Activated CD4-positive, CD25-positive, alpha-beta regulatory T cell (primary cell): Measurements from ENCODE around the gene C6orf136.

ENCODE experiments used
- DNase-seq, 4 experiments: peaks; one replicate each; lab custom pipeline; 2025; lab: John Stamatoyannopoulos, UW

C6orf136 gene

GRCh38 chr6:30615219-30615957 lies 31.5 kb upstream of the C6orf136 start:
- no peak for DNase-seq

DNA sequence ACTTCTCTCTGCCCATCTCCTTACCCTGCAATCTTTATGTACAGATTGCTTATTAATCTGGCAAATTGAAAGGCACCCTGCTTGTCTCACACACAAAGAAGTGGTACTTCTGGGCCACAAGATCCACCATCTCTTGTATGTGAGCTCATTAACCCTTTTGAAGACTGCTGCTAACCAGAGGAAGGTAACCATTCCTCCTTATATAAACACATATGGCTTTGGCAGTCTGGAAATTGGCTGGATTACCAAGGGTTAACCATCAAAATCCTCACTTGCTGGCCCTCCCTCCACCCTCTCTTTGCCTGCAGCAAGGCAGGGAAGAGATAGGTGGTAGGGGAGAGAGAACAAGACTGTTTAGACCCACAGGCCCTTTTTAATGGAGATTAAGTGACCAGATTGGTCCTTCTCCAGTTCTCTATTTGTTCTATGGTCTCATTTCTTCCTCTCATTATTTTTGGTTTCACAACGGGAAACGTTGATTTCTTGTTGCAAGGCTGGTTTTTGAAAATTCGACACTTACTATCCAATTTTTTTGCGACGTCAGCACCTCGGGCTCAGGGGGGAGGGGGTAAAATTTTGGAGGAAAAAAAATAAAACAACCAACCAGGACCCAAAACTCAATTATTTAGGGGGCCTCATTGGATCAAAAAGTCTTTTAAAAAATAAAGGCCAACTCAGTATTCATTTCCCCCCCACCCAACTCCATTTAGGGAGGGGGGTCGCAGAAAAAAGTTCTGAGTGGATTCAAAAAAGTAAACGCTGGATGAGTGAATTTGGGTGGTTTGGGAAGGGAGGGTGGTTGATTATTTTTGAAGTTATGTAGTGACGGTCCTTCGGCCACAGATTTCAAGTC lies 30.7 kb upstream of the C6orf136 start:
- peak in 1 of 4 experiments; percentile 10 for DNase-seq

- peak; percentile 94 to 97 (median 96) for DNase-seq
Measured at GRCh38 chr6:30616811-30617564, 29.9 kb upstream of the C6orf136 start, which contains the start of gene PPP1R10. TSS of gene PPP1R10 (minus strand) at chr6:30617243. CDS start at chr6:30609944, 7,299 bp downstream.

DNA sequence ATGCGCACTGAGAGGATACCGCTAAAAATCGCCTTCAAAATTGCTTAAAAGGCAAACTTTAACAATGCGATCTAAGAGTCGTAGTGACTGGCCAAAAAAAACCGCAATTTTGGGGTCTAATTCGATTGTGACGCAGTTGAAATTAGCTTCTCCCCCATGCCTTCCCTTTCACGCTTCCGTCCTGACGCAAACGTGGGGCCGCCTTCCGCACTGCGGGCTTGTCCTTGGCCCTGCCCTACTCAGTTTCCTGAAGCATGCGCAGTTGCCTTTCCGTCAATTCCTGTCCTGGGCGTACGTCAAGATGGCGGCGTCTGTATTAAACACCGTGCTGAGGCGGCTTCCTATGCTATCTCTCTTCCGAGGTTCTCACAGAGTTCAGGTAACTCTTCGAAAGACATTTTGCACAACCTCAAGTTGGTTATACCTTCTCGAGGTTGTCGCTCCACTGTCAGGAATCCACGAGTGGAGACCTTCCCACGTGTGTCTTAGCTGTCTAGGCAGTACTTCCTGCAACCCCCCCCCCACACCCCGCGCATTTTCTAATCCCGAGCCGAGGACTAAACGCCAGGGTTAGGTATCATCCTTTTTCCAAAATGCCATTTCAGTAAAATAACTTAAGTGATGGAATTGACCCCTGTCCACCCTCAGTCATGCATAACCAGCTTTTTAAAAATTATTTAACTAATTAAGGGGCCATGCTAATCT lies 29.2 kb upstream of the C6orf136 start, which contains the start of gene MRPS18B:
Gene MRPS18B (plus strand): TSS at position 276 of the 705 bp plus-strand sequence. CDS start 26 bp downstream, at position 302.
- peak; percentile 90 to 95 (median 92) for DNase-seq

- DNase-seq = no peak
Measured at GRCh38 chr6:30618270-30618797, 28.6 kb upstream of the C6orf136 start.

DNA sequence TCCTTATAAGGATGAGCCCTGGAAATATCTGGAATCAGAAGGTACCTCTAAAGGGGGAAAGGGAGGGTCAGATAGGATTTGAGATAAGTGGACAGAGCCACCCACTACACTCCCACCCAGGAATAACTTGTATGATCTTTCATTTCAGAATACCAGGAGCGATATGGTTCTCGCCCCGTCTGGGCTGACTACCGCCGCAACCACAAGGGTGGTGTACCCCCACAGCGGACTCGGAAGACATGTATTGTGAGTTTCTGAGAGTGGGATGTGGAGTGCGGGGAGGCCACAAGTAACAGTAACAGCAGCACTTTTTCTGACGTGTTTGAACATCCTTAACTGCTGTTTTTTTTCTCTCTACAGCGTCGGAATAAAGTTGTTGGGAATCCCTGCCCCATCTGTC lies 27.4 kb upstream of the C6orf136 start:
- no peak for DNase-seq

- DNase-seq = no peak
Measured at GRCh38 chr6:30625511-30625910, 21.4 kb upstream of the C6orf136 start.

GRCh38 chr6:30626484-30627366 lies 20.2 kb upstream of the C6orf136 start, which contains the start of gene ATAT1:
TSS of gene ATAT1 (plus strand) at chr6:30626874.
- peak; percentile 72 to 82 (median 75) for DNase-seq

DNA sequence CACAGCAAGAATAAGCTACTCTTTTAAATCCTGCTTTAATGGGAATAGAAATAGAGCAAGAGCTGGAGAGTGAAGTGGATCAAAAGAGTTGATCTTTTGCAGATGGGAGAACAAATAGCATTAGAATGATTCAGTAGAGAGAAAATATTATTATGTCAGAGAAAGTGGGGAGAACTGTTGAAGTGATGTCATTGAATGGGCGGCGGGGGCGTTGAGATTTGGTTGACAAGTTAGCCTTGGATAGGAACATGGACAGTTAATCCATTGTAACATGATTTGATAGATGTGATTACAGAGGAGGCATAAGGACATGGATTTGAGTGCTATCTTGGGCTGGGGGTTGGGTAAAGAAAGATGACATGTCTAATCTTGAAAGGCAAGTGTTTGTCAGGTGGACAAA lies 11.1 kb upstream of the C6orf136 start:
- DNase-seq = no peak

DNA sequence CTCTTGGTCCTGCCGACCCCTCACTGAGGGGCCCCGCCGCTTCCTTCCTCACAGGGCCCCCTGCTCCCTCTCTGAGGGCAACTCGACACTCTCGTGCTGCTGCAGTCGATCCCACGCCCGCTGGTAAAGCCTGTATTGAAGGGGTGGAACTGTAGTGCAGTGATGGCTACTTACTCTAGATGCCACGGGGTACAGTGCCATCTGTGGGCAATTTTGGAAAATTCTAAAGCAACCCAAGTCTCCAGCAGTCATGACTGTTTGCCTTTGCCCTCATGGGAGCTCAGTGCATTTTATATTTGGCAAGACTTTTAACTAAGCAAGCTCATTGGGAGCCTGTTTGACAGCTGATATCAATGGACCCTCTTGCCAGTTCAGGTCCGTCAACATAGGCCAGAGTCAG lies 6.5 kb upstream of the C6orf136 start:
- no peak for DNase-seq

GRCh38 chr6:30641048-30641447 lies 5.9 kb upstream of the C6orf136 start:
- no peak for DNase-seq

DNA sequence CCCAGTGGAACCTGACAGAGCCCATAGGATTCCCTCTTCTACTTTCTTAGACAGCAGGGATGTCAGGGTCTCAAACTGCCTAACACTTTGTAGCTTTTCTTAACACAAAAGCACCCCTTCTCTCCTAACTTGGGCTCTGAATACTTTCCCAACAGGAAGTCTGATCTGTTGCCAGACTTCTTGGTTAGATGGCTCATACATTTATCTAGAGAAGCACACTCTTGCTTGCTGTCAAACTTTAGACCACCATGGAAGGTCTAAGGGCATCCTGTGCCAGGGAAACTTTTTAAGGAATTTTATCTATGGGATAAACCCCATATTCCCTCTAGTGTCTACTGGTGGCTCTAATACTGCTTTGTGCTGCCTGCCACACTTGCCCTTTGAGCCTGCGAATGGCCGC lies 3.3 kb upstream of the C6orf136 start:
- DNase-seq = no peak

- no peak for DNase-seq
Measured at GRCh38 chr6:30644769-30645168, 2.2 kb upstream of the C6orf136 start.

GRCh38 chr6:30645989-30646388 lies 944 bp upstream of the C6orf136 start:
- DNase-seq = no peak

DNA sequence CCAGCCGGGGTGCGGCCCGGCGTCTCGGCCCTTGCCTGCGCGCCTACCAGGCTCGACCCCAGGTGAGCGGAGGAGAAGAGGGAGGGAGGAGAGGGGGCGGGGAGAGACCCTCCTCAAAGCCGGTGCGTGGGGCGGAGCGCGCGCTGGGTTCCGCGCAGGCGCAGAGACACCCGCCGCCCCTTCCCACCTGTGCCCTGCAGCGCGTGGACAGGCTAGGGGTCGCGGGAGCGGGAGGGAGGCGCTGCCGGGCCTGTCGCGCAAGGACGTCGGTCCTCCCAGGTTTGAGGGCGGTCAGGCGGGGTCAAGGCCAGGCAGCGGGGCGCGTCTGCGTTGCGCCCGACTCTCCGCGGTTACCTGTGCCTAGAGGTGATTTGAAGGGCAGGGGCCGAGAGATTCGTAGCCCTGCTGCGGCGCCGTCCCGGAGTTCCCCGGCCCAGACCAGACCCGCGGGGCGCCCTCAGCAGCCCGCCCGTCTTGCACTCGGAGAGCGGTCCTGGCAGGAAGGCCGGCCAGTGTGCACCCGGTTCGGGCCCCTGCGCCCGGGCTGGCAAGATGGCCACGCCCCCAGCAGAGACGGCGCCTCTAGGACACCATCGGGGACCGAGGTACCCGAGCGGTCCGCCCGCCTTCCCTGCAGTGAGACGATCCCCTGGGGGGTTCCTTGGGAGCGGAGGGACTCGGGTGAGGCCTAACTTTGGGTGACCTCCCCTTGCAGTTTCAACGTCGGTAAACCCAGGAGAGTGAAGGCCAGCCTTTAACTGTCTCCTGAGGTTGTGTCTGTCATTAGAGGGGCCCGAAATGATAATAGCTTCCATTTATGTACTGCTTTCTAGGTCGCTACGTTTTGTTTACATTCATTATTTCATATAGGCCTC lies 546 bp downstream of the C6orf136 start:
- DNase-seq = peak; percentile 42 to 73 (median 48)

GRCh38 chr6:30651143-30651542 lies 4.2 kb downstream of the C6orf136 start:
- no peak for DNase-seq

DNA sequence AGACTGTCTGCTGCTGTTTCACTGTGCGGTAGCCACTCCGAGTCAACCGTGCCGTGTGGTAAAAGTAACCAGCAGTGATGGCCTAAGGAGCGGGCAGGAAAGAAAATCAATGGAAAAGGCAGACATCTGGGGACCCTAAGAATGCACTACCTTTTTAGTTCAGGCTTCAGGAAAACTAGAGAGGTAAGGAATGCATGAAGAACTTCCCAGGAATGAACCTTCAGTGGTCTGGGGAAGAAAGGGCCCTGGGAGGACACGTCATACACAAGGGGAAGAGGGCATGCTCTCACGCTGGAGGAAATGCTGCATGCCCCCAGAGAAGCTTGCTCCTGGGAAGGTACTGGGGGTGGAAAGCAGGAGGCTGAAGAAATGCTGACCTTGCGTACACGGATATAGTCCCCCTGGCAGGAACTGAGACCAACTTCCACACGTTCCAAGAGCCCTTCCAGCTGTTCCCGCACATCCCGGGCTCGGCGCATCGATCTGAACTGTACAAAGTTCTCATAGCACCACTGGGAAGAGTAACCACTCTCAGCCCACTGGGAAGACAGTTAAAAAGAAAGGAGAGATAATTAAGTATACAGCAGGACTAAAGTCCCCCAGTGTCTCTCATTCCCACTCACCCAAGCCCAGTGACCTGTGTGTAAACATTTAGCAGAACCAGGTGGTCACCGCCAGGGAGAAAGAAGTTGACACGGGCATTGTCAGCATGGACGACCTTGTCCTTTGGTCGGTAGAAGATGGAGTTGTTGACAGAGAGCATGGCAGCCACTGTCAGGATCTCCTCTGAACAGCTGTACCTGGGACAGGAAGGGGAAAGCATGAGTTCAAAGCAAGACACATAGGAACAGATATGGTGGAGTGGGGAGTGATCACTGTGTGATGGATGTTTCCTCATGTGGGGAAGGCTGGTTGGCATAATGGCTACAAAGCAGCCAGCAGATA lies 8.1 kb downstream of the C6orf136 start:
- DNase-seq = no peak

- no peak for DNase-seq
Measured at GRCh38 chr6:30655743-30656094, 8.8 kb downstream of the C6orf136 start.
